EL (cell line): ENCODE data around the gene WBP11.

Source experiments
- DNase-seq: peaks from one replicate; pipeline ENCODE4 v3.0.0-alpha.2; 2016

WBP11 gene

GRCh38 chr12:14803011-14803829 lies at the start of gene WBP11, which contains the start of gene C12orf60:
WBP11 (minus strand) TSS chr12:14803478; CDS start chr12:14801383, 2,095 bp downstream.
C12orf60 (plus strand) TSS chr12:14803670; CDS start chr12:14822936, 19,266 bp downstream.
- DNase-seq, result peak; percentile 99

- no peak for DNase-seq
These were observed 49.6 kb upstream of the WBP11 start for GRCh38 chr12:14852880-14853279.

- DNase-seq, result no peak
These were observed 47.8 kb upstream of the WBP11 start for GRCh38 chr12:14850929-14851663.

- DNase-seq, result peak; percentile 27
These were observed 46.4 kb upstream of the WBP11 start for GRCh38 chr12:14849661-14850060.

GRCh38 chr12:14846876-14847580 lies 43.8 kb upstream of the WBP11 start:
- no peak for DNase-seq

GRCh38 chr12:14846042-14846587 lies 42.8 kb upstream of the WBP11 start:
- no peak for DNase-seq

GRCh38 chr12:14845350-14845750 lies 42.1 kb upstream of the WBP11 start:
- DNase-seq, result peak; percentile 62

- no peak for DNase-seq
These were observed 41.1 kb upstream of the WBP11 start for GRCh38 chr12:14844401-14844800.

- no peak for DNase-seq
These were observed 40.2 kb upstream of the WBP11 start, which contains the start of gene ART4 for GRCh38 chr12:14843425-14843887. ART4 (minus strand) TSS chr12:14843526; CDS start chr12:14843113, 413 bp downstream.

- DNase-seq, result no peak
These were observed 39.0 kb upstream of the WBP11 start for GRCh38 chr12:14842315-14842714.

GRCh38 chr12:14841761-14842160 lies 38.5 kb upstream of the WBP11 start:
- peak; percentile 86 for DNase-seq

GRCh38 chr12:14840616-14841015 lies 37.3 kb upstream of the WBP11 start:
- DNase-seq, result no peak

- no peak for DNase-seq
These were observed 36.0 kb upstream of the WBP11 start for GRCh38 chr12:14839262-14839661.

GRCh38 chr12:14836336-14837210 lies 33.3 kb upstream of the WBP11 start:
- DNase-seq, result peak; percentile 88

GRCh38 chr12:14834509-14834908 lies 31.2 kb upstream of the WBP11 start:
- DNase-seq, result no peak

GRCh38 chr12:14833952-14834351 lies 30.7 kb upstream of the WBP11 start:
- peak; percentile 37 for DNase-seq

- no peak for DNase-seq
These were observed 30.1 kb upstream of the WBP11 start for GRCh38 chr12:14833336-14833735.

- no peak for DNase-seq
These were observed 25.6 kb upstream of the WBP11 start for GRCh38 chr12:14828892-14829291.

- no peak for DNase-seq
These were observed 23.8 kb upstream of the WBP11 start for GRCh38 chr12:14827043-14827442.

GRCh38 chr12:14826491-14826890 lies 23.2 kb upstream of the WBP11 start:
- DNase-seq, result no peak

- DNase-seq, result no peak
These were observed 22.0 kb upstream of the WBP11 start for GRCh38 chr12:14825256-14825655.
